Measurements from ENCODE around the gene HBQ1.
A peak's percentile ranks its signal among the peaks of the same experiment; 100 is the strongest.
"Not testable (repeated sequence)": the region's sequence is repeated elsewhere in the genome, so short reads cannot be mapped to it uniquely, and the experiment has no call there.

The HBQ1 gene

DNA sequence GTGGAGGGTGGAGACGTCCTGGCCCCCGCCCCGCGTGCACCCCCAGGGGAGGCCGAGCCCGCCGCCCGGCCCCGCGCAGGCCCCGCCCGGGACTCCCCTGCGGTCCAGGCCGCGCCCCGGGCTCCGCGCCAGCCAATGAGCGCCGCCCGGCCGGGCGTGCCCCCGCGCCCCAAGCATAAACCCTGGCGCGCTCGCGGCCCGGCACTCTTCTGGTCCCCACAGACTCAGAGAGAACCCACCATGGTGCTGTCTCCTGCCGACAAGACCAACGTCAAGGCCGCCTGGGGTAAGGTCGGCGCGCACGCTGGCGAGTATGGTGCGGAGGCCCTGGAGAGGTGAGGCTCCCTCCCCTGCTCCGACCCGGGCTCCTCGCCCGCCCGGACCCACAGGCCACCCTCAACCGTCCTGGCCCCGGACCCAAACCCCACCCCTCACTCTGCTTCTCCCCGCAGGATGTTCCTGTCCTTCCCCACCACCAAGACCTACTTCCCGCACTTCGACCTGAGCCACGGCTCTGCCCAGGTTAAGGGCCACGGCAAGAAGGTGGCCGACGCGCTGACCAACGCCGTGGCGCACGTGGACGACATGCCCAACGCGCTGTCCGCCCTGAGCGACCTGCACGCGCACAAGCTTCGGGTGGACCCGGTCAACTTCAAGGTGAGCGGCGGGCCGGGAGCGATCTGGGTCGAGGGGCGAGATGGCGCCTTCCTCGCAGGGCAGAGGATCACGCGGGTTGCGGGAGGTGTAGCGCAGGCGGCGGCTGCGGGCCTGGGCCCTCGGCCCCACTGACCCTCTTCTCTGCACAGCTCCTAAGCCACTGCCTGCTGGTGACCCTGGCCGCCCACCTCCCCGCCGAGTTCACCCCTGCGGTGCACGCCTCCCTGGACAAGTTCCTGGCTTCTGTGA, 3.5 kb upstream of the HBQ1 start, which contains the start of gene HBA1:
Gene HBA1 (plus strand): TSS at position 204 of the 906 bp plus-strand sequence. CDS start 37 bp downstream, at position 241.
- not testable (repeated sequence) for H3K9me3 ChIP-seq (ENCODE audit: control insufficient read depth, low read length); H3K4me1 ChIP-seq (ENCODE audit: control insufficient read depth, insufficient read depth, low read length, poor library complexity, severe bottlenecking); H3K36me3 ChIP-seq (ENCODE audit: control insufficient read depth, insufficient read depth, low read length); H3K27ac ChIP-seq (ENCODE audit: low read depth, low read length, severe bottlenecking); H3K4me3 ChIP-seq (ENCODE audit: extremely low read depth, insufficient read depth, low read length, poor library complexity, severe bottlenecking)
- 18 to 23% methylated on average over 8 to 15 of the region's 88 CpGs for WGBS, 2 experiments (ENCODE audit: insufficient coverage in 2 of 2)

- 8 to 16% methylated on average over 7 to 9 of the region's 13 CpGs for WGBS, 2 experiments (ENCODE audit: insufficient coverage in 2 of 2)
- Histone ChIP-seq H3K9me3 (ENCODE audit: control insufficient read depth, low read length) (no peaks in the 10 kb centered on the region), H3K4me3 (ENCODE audit: extremely low read depth, insufficient read depth, low read length, poor library complexity, severe bottlenecking) (no peak overlapping the region), H3K27ac (ENCODE audit: low read depth, low read length, severe bottlenecking) (no peak overlapping the region), H3K36me3 (ENCODE audit: control insufficient read depth, insufficient read depth, low read length) (no peaks in the 10 kb centered on the region), H3K4me1 (ENCODE audit: control insufficient read depth, insufficient read depth, low read length, poor library complexity, severe bottlenecking) (no peaks in the 10 kb centered on the region)
These were observed 2.9 kb upstream of the HBQ1 start for GRCh38 chr16:177394-177822.

DNA sequence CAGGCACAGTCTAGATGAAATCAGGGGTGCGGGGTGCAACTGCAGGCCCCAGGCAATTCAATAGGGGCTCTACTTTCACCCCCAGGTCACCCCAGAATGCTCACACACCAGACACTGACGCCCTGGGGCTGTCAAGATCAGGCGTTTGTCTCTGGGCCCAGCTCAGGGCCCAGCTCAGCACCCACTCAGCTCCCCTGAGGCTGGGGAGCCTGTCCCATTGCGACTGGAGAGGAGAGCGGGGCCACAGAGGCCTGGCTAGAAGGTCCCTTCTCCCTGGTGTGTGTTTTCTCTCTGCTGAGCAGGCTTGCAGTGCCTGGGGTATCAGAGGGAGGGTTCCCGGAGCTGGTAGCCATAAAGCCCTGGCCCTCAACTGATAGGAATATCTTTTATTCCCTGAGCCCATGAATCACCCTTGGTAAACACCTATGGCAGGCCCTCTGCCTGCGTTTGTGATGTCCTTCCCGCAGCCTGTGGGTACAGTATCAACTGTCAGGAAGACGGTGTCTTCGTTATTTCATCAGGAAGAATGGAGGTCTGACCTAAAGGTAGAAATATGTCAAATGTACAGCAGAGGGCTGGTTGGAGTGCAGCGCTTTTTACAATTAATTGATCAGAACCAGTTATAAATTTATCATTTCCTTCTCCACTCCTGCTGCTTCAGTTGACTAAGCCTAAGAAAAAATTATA, 2.1 kb upstream of the HBQ1 start:
- Histone ChIP-seq H3K27ac (ENCODE audit: low read depth, low read length, severe bottlenecking) (no peak overlapping the region), H3K36me3 (ENCODE audit: control insufficient read depth, insufficient read depth, low read length) (no peaks in the 10 kb centered on the region), H3K4me1 (ENCODE audit: control insufficient read depth, insufficient read depth, low read length, poor library complexity, severe bottlenecking) (no peaks in the 10 kb centered on the region), H3K4me3 (ENCODE audit: extremely low read depth, insufficient read depth, low read length, poor library complexity, severe bottlenecking) (no peak overlapping the region), H3K9me3 (ENCODE audit: control insufficient read depth, low read length) (no peaks in the 10 kb centered on the region)
- WGBS, 2 experiments (ENCODE audit: insufficient coverage in 2 of 2): 63 to 83% methylated on average over 5 to 9 of the region's 11 CpGs

DNA sequence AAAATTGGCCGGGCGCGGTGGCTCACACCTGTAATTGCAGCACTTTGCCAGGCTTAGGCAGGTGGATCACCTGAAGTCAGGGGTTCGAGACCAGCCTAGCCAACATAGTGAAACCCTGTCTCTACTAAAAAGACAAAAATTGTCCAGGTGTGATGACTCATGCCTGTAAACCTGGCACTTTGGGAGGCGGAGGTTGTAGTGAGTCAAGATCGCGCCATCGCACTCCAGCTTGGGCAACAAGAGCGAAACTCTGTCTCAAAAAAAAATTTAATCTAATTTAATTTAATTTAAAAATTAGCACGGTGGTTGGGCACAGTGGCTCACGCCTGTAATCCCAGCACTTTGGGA, 1.6 kb upstream of the HBQ1 start:
- Histone ChIP-seq H3K4me1 (ENCODE audit: control insufficient read depth, insufficient read depth, low read length, poor library complexity, severe bottlenecking) (no peaks in the 10 kb centered on the region), H3K4me3 (ENCODE audit: extremely low read depth, insufficient read depth, low read length, poor library complexity, severe bottlenecking) (no peak overlapping the region), H3K27ac (ENCODE audit: low read depth, low read length, severe bottlenecking) (no peak overlapping the region), H3K36me3 (ENCODE audit: control insufficient read depth, insufficient read depth, low read length) (no peaks in the 10 kb centered on the region), H3K9me3 (ENCODE audit: control insufficient read depth, low read length) (no peaks in the 10 kb centered on the region)
- WGBS, 2 experiments (ENCODE audit: insufficient coverage in 2 of 2): 86 to 93% methylated on average over 4 to 5 of the region's 11 CpGs

DNA sequence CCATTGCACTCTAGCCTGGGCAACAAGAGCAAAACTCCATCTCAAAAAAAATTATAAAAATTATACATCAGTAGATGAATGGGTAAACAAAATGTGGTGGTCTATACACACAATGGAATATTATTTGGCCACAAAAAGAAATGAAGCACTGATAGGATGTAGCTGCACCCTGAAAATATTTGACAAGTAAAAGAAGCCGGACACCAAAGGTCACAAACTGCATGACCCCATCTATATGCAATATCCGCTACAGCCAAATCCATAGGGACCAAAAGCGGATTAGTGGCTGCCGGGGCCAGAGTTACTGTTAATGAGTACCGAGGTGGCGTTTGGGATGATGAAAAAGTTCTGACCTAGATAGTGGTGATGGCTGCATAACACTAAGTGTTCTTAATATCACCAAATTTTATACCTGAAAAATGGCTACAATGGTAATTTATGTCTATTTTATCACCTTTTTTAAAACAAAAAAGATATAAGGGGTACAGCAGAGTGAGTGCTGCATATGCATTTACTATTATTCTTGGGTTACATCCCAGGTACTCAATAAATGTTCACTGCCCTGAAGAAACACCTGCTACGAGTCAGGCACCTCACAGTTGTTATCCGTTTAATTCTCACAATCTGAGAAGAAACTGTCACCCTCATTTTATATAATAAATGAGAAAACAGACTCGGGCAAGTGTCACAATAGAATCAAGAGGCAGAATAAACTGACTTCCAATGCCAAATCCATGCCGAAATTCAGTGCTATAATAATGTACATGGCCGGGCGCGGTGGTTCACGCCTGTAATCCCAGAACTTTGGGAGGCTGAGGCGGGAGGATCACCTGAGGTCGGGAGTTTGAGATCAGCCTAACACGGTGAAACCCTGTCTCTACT, 807 bp upstream of the HBQ1 start:
- H3K4me3 ChIP-seq (ENCODE audit: extremely low read depth, insufficient read depth, low read length, poor library complexity, severe bottlenecking): no peak overlapping the region

GRCh38 chr16:180681-181564, 664 bp downstream of the HBQ1 start:
- H3K4me3 ChIP-seq (ENCODE audit: extremely low read depth, insufficient read depth, low read length, poor library complexity, severe bottlenecking): peak overlapping the region; percentile 33
- H3K4me1 ChIP-seq (ENCODE audit: control insufficient read depth, insufficient read depth, low read length, poor library complexity, severe bottlenecking): no peaks in the 10 kb centered on the region
- no peaks in the 10 kb centered on the region for H3K9me3 ChIP-seq (ENCODE audit: control insufficient read depth, low read length)
- WGBS, 2 experiments (ENCODE audit: insufficient coverage in 2 of 2): 6 to 7% methylated on average over 42 to 75 of the region's 89 CpGs
- no peak overlapping the region for H3K27ac ChIP-seq (ENCODE audit: low read depth, low read length, severe bottlenecking)
- peaks cover 19% of the 10 kb centered on the region for H3K36me3 ChIP-seq (ENCODE audit: control insufficient read depth, insufficient read depth, low read length)

More for the DNA sequence above, 807 bp upstream of the HBQ1 start:
- Histone ChIP-seq H3K27ac (ENCODE audit: low read depth, low read length, severe bottlenecking) (no peak overlapping the region), H3K4me1 (ENCODE audit: control insufficient read depth, insufficient read depth, low read length, poor library complexity, severe bottlenecking) (no peaks in the 10 kb centered on the region), H3K36me3 (ENCODE audit: control insufficient read depth, insufficient read depth, low read length) (peaks cover 5% of the 10 kb centered on the region), H3K9me3 (ENCODE audit: control insufficient read depth, low read length) (no peaks in the 10 kb centered on the region)
- WGBS, 2 experiments (ENCODE audit: insufficient coverage in 2 of 2): 79 to 84% methylated on average over 9 to 11 of the region's 17 CpGs

DNA sequence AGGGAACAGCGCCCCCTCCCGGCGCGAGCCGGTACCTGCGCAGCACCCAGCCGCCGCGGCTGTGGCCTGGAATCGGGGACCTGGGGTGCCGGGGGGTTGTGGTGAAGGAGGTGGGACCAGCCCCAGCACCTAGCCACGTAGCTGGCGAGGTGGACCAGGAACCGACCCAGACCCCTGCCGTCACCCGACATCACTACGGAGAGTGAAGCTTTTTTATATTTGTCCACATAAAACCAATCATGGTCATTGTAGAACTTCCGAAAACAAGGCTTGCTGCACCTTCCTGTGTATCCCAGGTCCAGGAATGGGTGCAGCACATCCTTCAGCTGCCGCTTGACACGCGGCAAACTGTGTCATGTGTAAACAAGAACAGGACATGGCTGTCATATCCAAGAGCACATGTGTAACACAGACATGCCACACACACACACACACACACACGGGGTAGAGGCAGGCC, 1.3 kb downstream of the HBQ1 start:
- peaks cover 19% of the 10 kb centered on the region for H3K36me3 ChIP-seq (ENCODE audit: control insufficient read depth, insufficient read depth, low read length)
- 27 to 30% methylated on average over 16 to 19 of the region's 22 CpGs for WGBS, 2 experiments (ENCODE audit: insufficient coverage in 2 of 2)
- H3K4me3 ChIP-seq (ENCODE audit: extremely low read depth, insufficient read depth, low read length, poor library complexity, severe bottlenecking): no peak overlapping the region
- H3K27ac ChIP-seq (ENCODE audit: low read depth, low read length, severe bottlenecking): no peak overlapping the region
- no peaks in the 10 kb centered on the region for H3K4me1 ChIP-seq (ENCODE audit: control insufficient read depth, insufficient read depth, low read length, poor library complexity, severe bottlenecking)
- H3K9me3 ChIP-seq (ENCODE audit: control insufficient read depth, low read length): no peaks in the 10 kb centered on the region

GRCh38 chr16:183005-183404, 2.7 kb downstream of the HBQ1 start:
- Histone ChIP-seq H3K4me1 (ENCODE audit: control insufficient read depth, insufficient read depth, low read length, poor library complexity, severe bottlenecking) (no peaks in the 10 kb centered on the region), H3K4me3 (ENCODE audit: extremely low read depth, insufficient read depth, low read length, poor library complexity, severe bottlenecking) (no peak overlapping the region), H3K27ac (ENCODE audit: low read depth, low read length, severe bottlenecking) (no peak overlapping the region), H3K36me3 (ENCODE audit: control insufficient read depth, insufficient read depth, low read length) (peaks cover 28% of the 10 kb centered on the region), H3K9me3 (ENCODE audit: control insufficient read depth, low read length) (no peaks in the 10 kb centered on the region)
- WGBS, 2 experiments (ENCODE audit: insufficient coverage in 2 of 2): 91 to 97% methylated on average over 5 to 6 of the region's 7 CpGs

DNA sequence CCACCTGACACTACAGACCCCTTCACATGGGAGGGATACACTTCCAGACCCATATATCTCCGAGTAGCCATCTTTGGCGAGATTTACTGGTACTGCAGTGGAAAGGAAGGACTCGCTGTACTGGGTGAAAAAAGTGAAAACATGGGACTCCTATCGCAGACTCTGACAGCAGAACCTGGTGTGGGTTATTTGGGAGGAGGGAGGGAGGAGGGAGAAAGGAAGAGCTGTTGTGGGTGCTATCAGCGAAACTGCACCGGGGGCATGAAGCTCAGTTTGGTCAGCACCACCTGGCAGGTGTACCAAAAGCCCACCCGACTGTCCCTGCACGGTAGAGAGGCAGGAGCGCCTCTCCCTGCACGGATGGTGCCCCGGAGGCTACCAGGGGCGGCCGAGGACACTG, 5.0 kb downstream of the HBQ1 start:
- H3K9me3 ChIP-seq (ENCODE audit: control insufficient read depth, low read length): no peaks in the 10 kb centered on the region
- 96 to 97% methylated on average over 11 to 12 of the region's 13 CpGs for WGBS, 2 experiments (ENCODE audit: insufficient coverage in 2 of 2)
- no peaks in the 10 kb centered on the region for H3K4me1 ChIP-seq (ENCODE audit: control insufficient read depth, insufficient read depth, low read length, poor library complexity, severe bottlenecking)
- H3K27ac ChIP-seq (ENCODE audit: low read depth, low read length, severe bottlenecking): no peak overlapping the region
- H3K36me3 ChIP-seq (ENCODE audit: control insufficient read depth, insufficient read depth, low read length): peaks cover 51% of the 10 kb centered on the region
- H3K4me3 ChIP-seq (ENCODE audit: extremely low read depth, insufficient read depth, low read length, poor library complexity, severe bottlenecking): no peak overlapping the region

Measured in mesodermal cell (in vitro differentiated cells).